Vagina (tissue), 2 donors: ENCODE data around the gene MED8. TPM values are rescaled to one million over a fixed set of nuclear protein-coding genes. Genes with fewer than 3 reads are reported as not detected.

ENCODE experiments used
- DNase-seq, 2 donors: peaks; one replicate each; pipeline ENCODE4 v3.0.0-alpha.2; 2017; ENCODE audit errors: extremely low spot score in 2 of 2
- H3K27ac ChIP-seq: fragments of 200-600 bp; sonication (generic); one replicate; pipeline ENCODE4 v1.5.1; 2019
- H3K27me3 ChIP-seq: fragments of 200-600 bp; sonication (generic); one replicate; pipeline ENCODE4 v1.5.1; 2019
- H3K36me3 ChIP-seq, 2 donors: fragments of 200-600 bp; sonication (generic); one replicate each; pipeline ENCODE4 v1.5.1; 2017 to 2019
- H3K4me1 ChIP-seq: fragments of 200-600 bp; sonication (generic); one replicate; pipeline ENCODE4 v1.5.1; 2019
- H3K4me3 ChIP-seq, 2 donors: fragments of 200-600 bp; sonication (generic); 1 replicate in 1 of 2; 2 replicates in 1 of 2; pipeline ENCODE4 v1.5.1; 2016 to 2019
- H3K9me3 ChIP-seq: fragments of 200-600 bp; sonication (generic); one replicate; pipeline ENCODE4 v1.5.1; 2019
- CTCF ChIP-seq, 3 experiments: fragments of 450-650 bp in 2 of 3; fragments of 200-600 bp in 1 of 3; sonication (generic) in 1 of 3; IDR thresholded peaks; one replicate each; pipeline ENCODE4 v1.5.1; 2017 to 2019; ENCODE audit warnings: antibody characterized with exemption in 3 of 3, mild to moderate bottlenecking in 2 of 3, moderate library complexity in 2 of 3
- POLR2A ChIP-seq, 2 donors: fragments of 450-650 bp; IDR thresholded peaks; one replicate each; pipeline ENCODE4 v1.6.1; 2017; ENCODE audit warnings: antibody characterized with exemption in 2 of 2, mild to moderate bottlenecking in 2 of 2, moderate library complexity in 2 of 2
- POLR2AphosphoS5 ChIP-seq, 2 donors: sonication (generic); formaldehyde crosslinking; IDR thresholded peaks; one replicate each; pipeline ENCODE4 v1.9.0; 2017; ENCODE audit warnings: antibody characterized with exemption in 2 of 2, mild to moderate bottlenecking in 2 of 2, low read depth in 1 of 2; ENCODE audit not compliant: insufficient read depth in 1 of 2
- intact Hi-C: fragments of 100-400 bp; cut with DNase I; formaldehyde crosslinking; loops from one replicate; pipeline ENCODE4 v1.15.1; 2023
- total RNA-seq: library from RNA; depleted of rRNA; stranded (reverse); fragments of >200 nt; gene quantifications from one replicate; pipeline ENCODE4 v1.2.3, GENCODE V29; 2016

Gene MED8
- total RNA-seq, 1 donor from 2014 or later = 33.6 TPM

DNA sequence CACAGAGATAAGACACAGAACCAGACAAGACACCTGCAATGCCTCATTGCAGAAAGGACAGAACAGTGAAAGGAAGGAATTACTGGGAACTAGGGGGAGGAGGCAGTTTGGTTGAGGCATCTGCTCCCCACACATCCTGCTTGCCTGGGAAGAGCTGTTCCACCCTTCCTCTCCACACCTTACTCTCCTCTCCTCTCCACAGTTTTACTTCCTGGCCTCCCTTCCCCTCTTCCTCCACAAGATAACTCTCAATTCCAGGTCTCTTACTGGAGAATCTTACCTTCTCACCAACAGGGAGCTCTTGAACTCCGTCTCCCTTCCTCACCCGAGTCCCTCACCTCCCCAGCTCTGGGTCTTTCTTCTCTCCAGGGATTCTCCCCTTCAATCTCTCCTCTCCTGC, 23.9 kb downstream of the MED8 start:
- Histone ChIP-seq H3K27me3 (no peaks in the 10 kb centered on the region), H3K4me1 (peaks cover 33% of the 10 kb centered on the region), H3K27ac (peak overlapping the region; percentile 92), H3K36me3 (peaks cover 0 to 38% of the 10 kb centered on the region in 2 donors), H3K4me3 (peak overlapping the region; percentile 85 to 97), H3K9me3 (no peaks in the 10 kb centered on the region)
- no peak for DNase-seq
- TF ChIP-seq CTCF (IDR thresholded peaks at IDR 0.05) (no peak), POLR2A (IDR thresholded peaks at IDR 0.05) (no peak), POLR2AphosphoS5 (IDR thresholded peaks at IDR 0.05; ENCODE audit: insufficient read depth in 1 of 2, low read depth in 1 of 2) (no peak)
- intact Hi-C loops = loop anchor here (10.0 kb wide), 1 partner anchor 89 kb away; the partner anchor contains the start of gene HYI

- intact Hi-C loops = loop anchor here (10.0 kb wide), 1 partner anchor 91 kb away; the partner anchor contains the start of gene HYI
- DNase-seq = no peak
- Histone ChIP-seq H3K9me3 (no peaks in the 10 kb centered on the region), H3K27me3 (no peaks in the 10 kb centered on the region), H3K36me3 (peaks cover 0 to 38% of the 10 kb centered on the region in 2 donors), H3K4me3 (no peak overlapping the region), H3K4me1 (peaks cover 29% of the 10 kb centered on the region), H3K27ac (no peak overlapping the region)
- TF ChIP-seq CTCF (IDR thresholded peaks at IDR 0.05) (no peak), POLR2A (IDR thresholded peaks at IDR 0.05) (no peak), POLR2AphosphoS5 (IDR thresholded peaks at IDR 0.05; ENCODE audit: insufficient read depth in 1 of 2, low read depth in 1 of 2) (no peak)
Measured at GRCh38 chr1:43363935-43364525, 25.6 kb downstream of the MED8 start.

- intact Hi-C loops = loop anchor here (10.0 kb wide), 1 partner anchor 91 kb away; the partner anchor contains the start of gene HYI
- H3K27me3 ChIP-seq = no peaks in the 10 kb centered on the region
- DNase-seq = no peak
- TF ChIP-seq CTCF (IDR thresholded peaks at IDR 0.05) (no peak), POLR2AphosphoS5 (IDR thresholded peaks at IDR 0.05; ENCODE audit: insufficient read depth in 1 of 2, low read depth in 1 of 2) (no peak), POLR2A (IDR thresholded peaks at IDR 0.05) (no peak)
- no peak overlapping the region for H3K4me3 ChIP-seq
- peaks cover 25% of the 10 kb centered on the region for H3K4me1 ChIP-seq
- no peaks in the 10 kb centered on the region for H3K9me3 ChIP-seq
- peaks cover 0 to 38% of the 10 kb centered on the region in 2 donors for H3K36me3 ChIP-seq
- no peak overlapping the region for H3K27ac ChIP-seq
Measured at GRCh38 chr1:43363283-43363934, 26.2 kb downstream of the MED8 start.

DNA sequence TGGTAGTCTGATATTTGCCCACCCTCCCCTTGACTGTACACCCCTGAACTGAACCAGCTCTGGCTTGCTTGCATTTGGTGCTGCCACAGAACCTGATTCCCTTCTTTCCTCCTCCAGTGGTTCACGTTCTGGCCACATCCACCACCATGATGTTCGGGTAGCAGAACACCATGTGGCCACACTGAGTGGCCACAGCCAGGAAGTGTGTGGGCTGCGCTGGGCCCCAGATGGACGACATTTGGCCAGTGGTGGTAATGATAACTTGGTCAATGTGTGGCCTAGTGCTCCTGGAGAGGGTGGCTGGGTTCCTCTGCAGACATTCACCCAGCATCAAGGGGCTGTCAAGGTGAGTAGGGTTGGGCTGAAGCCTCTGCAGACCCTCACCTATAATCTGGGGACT, 29.0 kb downstream of the MED8 start:
- H3K4me1 ChIP-seq = peaks cover 17% of the 10 kb centered on the region
- TF ChIP-seq POLR2A (IDR thresholded peaks at IDR 0.05) (no peak), POLR2AphosphoS5 (IDR thresholded peaks at IDR 0.05; ENCODE audit: insufficient read depth in 1 of 2, low read depth in 1 of 2) (no peak), CTCF (IDR thresholded peaks at IDR 0.05) (no peak)
- intact Hi-C loops = loop anchor here (10.0 kb wide), 1 partner anchor 94 kb away; the partner anchor contains the start of gene HYI
- H3K36me3 ChIP-seq = peaks cover 0 to 38% of the 10 kb centered on the region in 2 donors
- H3K27me3 ChIP-seq = no peaks in the 10 kb centered on the region
- H3K27ac ChIP-seq = no peak overlapping the region
- no peak for DNase-seq
- H3K4me3 ChIP-seq = no peak overlapping the region
- no peaks in the 10 kb centered on the region for H3K9me3 ChIP-seq

- Histone ChIP-seq H3K27me3 (no peaks in the 10 kb centered on the region), H3K9me3 (no peaks in the 10 kb centered on the region), H3K4me3 (no peak overlapping the region), H3K36me3 (peaks cover 0 to 29% of the 10 kb centered on the region in 2 donors), H3K4me1 (peaks cover 17% of the 10 kb centered on the region), H3K27ac (no peak overlapping the region)
- no peak for TF ChIP-seq POLR2AphosphoS5 (IDR thresholded peaks at IDR 0.05; ENCODE audit: insufficient read depth in 1 of 2, low read depth in 1 of 2)
- no peak for TF ChIP-seq POLR2A (IDR thresholded peaks at IDR 0.05)
- no peak for TF ChIP-seq CTCF (IDR thresholded peaks at IDR 0.05)
- DNase-seq = no peak
- intact Hi-C loops = loop anchor here (10.0 kb wide), 1 partner anchor 95 kb away; the partner anchor contains the start of gene HYI
Measured at GRCh38 chr1:43359696-43360095, 29.9 kb downstream of the MED8 start.
